ENCODE data around the gene SCN9A.

Gene SCN9A

GRCh38 chr2:166282154-166282553 is 93.6 kb downstream of the SCN9A start:
- no peak overlapping the region for H3K4me2 ChIP-seq (ENCODE audit: low read length)
- H4K20me1 ChIP-seq (ENCODE audit: insufficient read depth, low read length): no peaks in the 10 kb centered on the region
- H3K27ac ChIP-seq (ENCODE audit: low read depth, low read length, poor library complexity, severe bottlenecking): no peak overlapping the region
- H3K9me3 ChIP-seq (ENCODE audit: low read length): no peaks in the 10 kb centered on the region
- H3K9ac ChIP-seq (ENCODE audit: low read length): no peak overlapping the region
- no peak overlapping the region for H2AFZ ChIP-seq (ENCODE audit: low read length)
- H3K9me2 ChIP-seq (ENCODE audit: low read depth, low read length): no peaks in the 10 kb centered on the region
- H3K27me3 ChIP-seq (ENCODE audit: insufficient read depth, low read length): no peaks in the 10 kb centered on the region
- H3K4me1 ChIP-seq (ENCODE audit: insufficient read depth, low read length, severe bottlenecking): no peaks in the 10 kb centered on the region
- no peak overlapping the region for H3K4me3 ChIP-seq (ENCODE audit: low read depth, low read length, poor library complexity, severe bottlenecking)
- H3K36me3 ChIP-seq (ENCODE audit: insufficient read depth, low read length): no peaks in the 10 kb centered on the region
- no peaks in the 10 kb centered on the region for H3K79me2 ChIP-seq (ENCODE audit: insufficient read depth, low read length)
- no peaks in the 10 kb centered on the region for H3F3A ChIP-seq (ENCODE audit: insufficient read depth, low read length)
- TF ChIP-seq CTCF (IDR thresholded peaks at IDR 0.05; ENCODE audit: low read length): no peak
- no peak for TF ChIP-seq EZH2 (IDR thresholded peaks at IDR 0.05; ENCODE audit: borderline replicate concordance, low read length)

GRCh38 chr2:166278856-166279255 is 96.9 kb downstream of the SCN9A start:
- Histone ChIP-seq H4K20me1 (ENCODE audit: insufficient read depth, low read length) (no peaks in the 10 kb centered on the region), H3K4me1 (ENCODE audit: insufficient read depth, low read length, severe bottlenecking) (no peaks in the 10 kb centered on the region), H3F3A (ENCODE audit: insufficient read depth, low read length) (no peaks in the 10 kb centered on the region), H3K27ac (ENCODE audit: low read depth, low read length, poor library complexity, severe bottlenecking) (no peak overlapping the region), H3K9me3 (ENCODE audit: low read length) (no peaks in the 10 kb centered on the region), H3K9ac (ENCODE audit: low read length) (no peak overlapping the region), H3K9me2 (ENCODE audit: low read depth, low read length) (no peaks in the 10 kb centered on the region), H3K27me3 (ENCODE audit: insufficient read depth, low read length) (no peaks in the 10 kb centered on the region), H3K36me3 (ENCODE audit: insufficient read depth, low read length) (no peaks in the 10 kb centered on the region), H2AFZ (ENCODE audit: low read length) (no peak overlapping the region), H3K79me2 (ENCODE audit: insufficient read depth, low read length) (no peaks in the 10 kb centered on the region), H3K4me3 (ENCODE audit: low read depth, low read length, poor library complexity, severe bottlenecking) (no peak overlapping the region), H3K4me2 (ENCODE audit: low read length) (no peak overlapping the region)
- TF ChIP-seq CTCF (IDR thresholded peaks at IDR 0.05; ENCODE audit: low read length): no peak

- H4K20me1 ChIP-seq (ENCODE audit: insufficient read depth, low read length): no peaks in the 10 kb centered on the region
- H3K9ac ChIP-seq (ENCODE audit: low read length): no peak overlapping the region
- no peak overlapping the region for H3K27ac ChIP-seq (ENCODE audit: low read depth, low read length, poor library complexity, severe bottlenecking)
- TF ChIP-seq EZH2 (IDR thresholded peaks at IDR 0.05; ENCODE audit: borderline replicate concordance, low read length) (no peak), CTCF (IDR thresholded peaks at IDR 0.05; ENCODE audit: low read length) (no peak)
- H3K9me2 ChIP-seq (ENCODE audit: low read depth, low read length): no peaks in the 10 kb centered on the region
- H3K27me3 ChIP-seq (ENCODE audit: insufficient read depth, low read length): no peaks in the 10 kb centered on the region
- H3K79me2 ChIP-seq (ENCODE audit: insufficient read depth, low read length): no peaks in the 10 kb centered on the region
- no peaks in the 10 kb centered on the region for H3K36me3 ChIP-seq (ENCODE audit: insufficient read depth, low read length)
- no peaks in the 10 kb centered on the region for H3K9me3 ChIP-seq (ENCODE audit: low read length)
- no peak overlapping the region for H3K4me2 ChIP-seq (ENCODE audit: low read length)
- no peaks in the 10 kb centered on the region for H3F3A ChIP-seq (ENCODE audit: insufficient read depth, low read length)
- no peak overlapping the region for H3K4me3 ChIP-seq (ENCODE audit: low read depth, low read length, poor library complexity, severe bottlenecking)
- H3K4me1 ChIP-seq (ENCODE audit: insufficient read depth, low read length, severe bottlenecking): no peaks in the 10 kb centered on the region
- H2AFZ ChIP-seq (ENCODE audit: low read length): no peak overlapping the region
These were observed 105.4 kb downstream of the SCN9A start for GRCh38 chr2:166270376-166270775.
